Lung (tissue), 12 donors: ENCODE results near the gene SLC49A4. TPM values are rescaled to one million over a fixed set of nuclear protein-coding genes. Genes with fewer than 3 reads are reported as not detected.
A peak's percentile ranks its signal among the peaks of the same experiment; 100 is the strongest.

ENCODE experiments used
- ATAC-seq: fragments of 200-7000 bp; cut with Tn5 transposase; one replicate; pipeline ENCODE4 v1.9.1; 2020; ENCODE audit warnings: moderate number of reproducible peaks; ENCODE audit not compliant: insufficient read depth, low FRiP score
- DNase-seq, 3 donors: peaks; one replicate each; pipeline ENCODE4 v3.0.0-alpha.2; 2013 to 2017
- H3K27ac ChIP-seq, 2 donors: one replicate each; pipeline ENCODE4 v1.5.1; 2013; ENCODE audit warnings: mild to moderate bottlenecking in 2 of 2, moderate library complexity in 2 of 2, control low read depth in 1 of 2, inconsistent platforms in 1 of 2, low read depth in 1 of 2, low read length in 1 of 2
- H3K27me3 ChIP-seq, 3 donors: one replicate each; pipeline ENCODE4 v1.5.1; 2013; ENCODE audit warnings: low read length in 2 of 3; ENCODE audit not compliant: control insufficient read depth in 3 of 3, insufficient read depth in 3 of 3
- H3K36me3 ChIP-seq, 4 donors: one replicate each; pipeline ENCODE4 v1.5.1; 2013; ENCODE audit warnings: low read length in 4 of 4, mild to moderate bottlenecking in 1 of 4, moderate library complexity in 1 of 4; ENCODE audit not compliant: control insufficient read depth in 4 of 4, insufficient read depth in 4 of 4
- H3K4me1 ChIP-seq, 5 donors: one replicate each; pipeline ENCODE4 v1.5.1; 2013; ENCODE audit warnings: low read length in 5 of 5, mild to moderate bottlenecking in 2 of 5, moderate library complexity in 1 of 5; ENCODE audit not compliant: control insufficient read depth in 5 of 5, insufficient read depth in 5 of 5
- H3K4me3 ChIP-seq: one replicate; pipeline ENCODE4 v1.5.1; 2013; ENCODE audit warnings: mild to moderate bottlenecking, control low read depth, moderate library complexity
- H3K9ac ChIP-seq, 2 donors: one replicate each; pipeline ENCODE4 v1.5.1; 2013; ENCODE audit warnings: low read length in 2 of 2, control low read depth in 1 of 2; ENCODE audit not compliant: insufficient read depth in 1 of 2
- H3K9me3 ChIP-seq, 4 donors: one replicate each; pipeline ENCODE4 v1.5.1; 2013; ENCODE audit warnings: low read length in 3 of 4, mild to moderate bottlenecking in 1 of 4, moderate library complexity in 1 of 4; ENCODE audit not compliant: control insufficient read depth in 4 of 4, insufficient read depth in 3 of 4
- CTCF ChIP-seq: IDR thresholded peaks from 2 replicates; pipeline ENCODE4 v1.5.1; 2012; ENCODE audit warnings: mild to moderate bottlenecking; ENCODE audit errors: control extremely low read depth, extremely low read depth
- WGBS, 2 donors: extraction: QIAGEN DNeasy Blood & Tissue Kit; methylation state at CpG; one replicate each; pipeline ENCODE4 v1.1.7; 2013; 5-methylcytosine and 5-hydroxymethylcytosine counted together
- polyA plus RNA-seq, 2 donors: library from polyadenylated mRNA; stranded (reverse); fragments of 200-250 nt; gene quantifications; one replicate each; pipeline ENCODE4 v1.2.1, GENCODE V29; 2013
- total RNA-seq, 2 donors: library from RNA; depleted of rRNA in 1 of 2; stranded (reverse); fragments of >200 nt in 1 of 2; gene quantifications; one replicate each; pipeline ENCODE4 v1.2.1, GENCODE V29; 2014 to 2021
- donor health status: control.
- donor health status: control.
- donor health status: Bipolar disorder and iron deficiency.
- donor health status: healthy.
- donor health status: DM: yes; HTN: yes; CAD: no.

Gene SLC49A4
- total and polyA plus RNA-seq, 4 donors: 3.9 to 24.4 (median 9.9) TPM

- ATAC-seq (no peak), DNase-seq (no peak)
- no peak for TF ChIP-seq CTCF
- no peaks in the 10 kb centered on the region for H3K27me3 ChIP-seq
- H3K4me1 ChIP-seq: peaks cover 0 to 5% (median 4%) of the 10 kb centered on the region in 5 donors
- no peaks in the 10 kb centered on the region for H3K9me3 ChIP-seq
- H3K36me3 ChIP-seq: no peaks in the 10 kb centered on the region
- H3K9ac ChIP-seq: no peak overlapping the region
- H3K4me3 ChIP-seq: no peak overlapping the region
- H3K27ac ChIP-seq: no peak overlapping the region
- 72 to 85% methylated on average over 3 of the region's 3 CpGs for WGBS, 2 donors
Measured at GRCh38 chr3:122760453-122761271, 34.2 kb upstream of the SLC49A4 start.

GRCh38 chr3:122766430-122766829 lies 28.4 kb upstream of the SLC49A4 start:
- Histone ChIP-seq H3K27me3 (no peaks in the 10 kb centered on the region), H3K27ac (peak overlapping the region in 1 of 2 donors; percentile 59), H3K9me3 (no peaks in the 10 kb centered on the region), H3K9ac (no peak overlapping the region), H3K4me3 (no peak overlapping the region), H3K36me3 (peaks cover 0 to 8% (median 3%) of the 10 kb centered on the region in 4 donors), H3K4me1 (peaks cover 0 to 3% (median 0%) of the 10 kb centered on the region in 5 donors)
- DNase-seq: no peak
- 88 to 96% methylated on average over 3 of the region's 3 CpGs for WGBS, 2 donors
- ATAC-seq: no peak
- no peak for TF ChIP-seq CTCF

- H3K36me3 ChIP-seq: peaks cover 0 to 8% (median 3%) of the 10 kb centered on the region in 4 donors
- WGBS, 2 donors: 59 to 77% methylated on average over 3 of the region's 3 CpGs
Measured at GRCh38 chr3:122767540-122768372, 27.1 kb upstream of the SLC49A4 start.

More at GRCh38 chr3:122767540-122768372, 27.1 kb upstream of the SLC49A4 start:
- H3K9me3 ChIP-seq: no peaks in the 10 kb centered on the region
- H3K4me3 ChIP-seq: no peak overlapping the region
- peaks cover 0 to 3% (median 0%) of the 10 kb centered on the region in 5 donors for H3K4me1 ChIP-seq
- H3K27ac ChIP-seq: peak overlapping the region in 1 of 2 donors; percentile 71
- no peak for DNase-seq
- H3K27me3 ChIP-seq: no peaks in the 10 kb centered on the region
- TF ChIP-seq CTCF: no peak
- ATAC-seq: peak; percentile 60
- no peak overlapping the region for H3K9ac ChIP-seq
